NOMO-1 treated with dmso at 0.1 percent for 144 hours (cell line): ENCODE data around the gene GNG8.

ENCODE experiments used
- DNase-seq: peaks from one replicate; lab custom pipeline; 2025; ENCODE audit not compliant: unreplicated experiment; lab: John Stamatoyannopoulos, UW

Gene GNG8

GRCh38 chr19:46603752-46604231, 32.2 kb downstream of the GNG8 start:
- DNase-seq: no peak

GRCh38 chr19:46603195-46603637, 32.8 kb downstream of the GNG8 start:
- DNase-seq: no peak

GRCh38 chr19:46602392-46603194, 33.4 kb downstream of the GNG8 start:
- DNase-seq: no peak

- DNase-seq: no peak
These were observed 34.4 kb downstream of the GNG8 start, which contains the start of gene CALM3 for GRCh38 chr19:46601318-46602224. TSS of gene CALM3 (plus strand) at chr19:46601330. CDS start at chr19:46601435, 105 bp downstream.

- peak; percentile 91 for DNase-seq
These were observed 35.4 kb downstream of the GNG8 start for GRCh38 chr19:46600384-46601317.

GRCh38 chr19:46599716-46600373, 36.2 kb downstream of the GNG8 start:
- DNase-seq: no peak

GRCh38 chr19:46598372-46598917, 37.6 kb downstream of the GNG8 start:
- DNase-seq: no peak

- no peak for DNase-seq
These were observed 40.0 kb downstream of the GNG8 start for GRCh38 chr19:46596008-46596407.

GRCh38 chr19:46591870-46592269, 44.1 kb downstream of the GNG8 start:
- DNase-seq: no peak

GRCh38 chr19:46591254-46591653, 44.7 kb downstream of the GNG8 start:
- no peak for DNase-seq

GRCh38 chr19:46587861-46588260, 48.1 kb downstream of the GNG8 start:
- no peak for DNase-seq

GRCh38 chr19:46586294-46586693, 49.7 kb downstream of the GNG8 start:
- no peak for DNase-seq

GRCh38 chr19:46585539-46585938, 50.5 kb downstream of the GNG8 start:
- DNase-seq: no peak
